ENCODE measurements around the gene ENPP3.

The ENPP3 gene

DNA sequence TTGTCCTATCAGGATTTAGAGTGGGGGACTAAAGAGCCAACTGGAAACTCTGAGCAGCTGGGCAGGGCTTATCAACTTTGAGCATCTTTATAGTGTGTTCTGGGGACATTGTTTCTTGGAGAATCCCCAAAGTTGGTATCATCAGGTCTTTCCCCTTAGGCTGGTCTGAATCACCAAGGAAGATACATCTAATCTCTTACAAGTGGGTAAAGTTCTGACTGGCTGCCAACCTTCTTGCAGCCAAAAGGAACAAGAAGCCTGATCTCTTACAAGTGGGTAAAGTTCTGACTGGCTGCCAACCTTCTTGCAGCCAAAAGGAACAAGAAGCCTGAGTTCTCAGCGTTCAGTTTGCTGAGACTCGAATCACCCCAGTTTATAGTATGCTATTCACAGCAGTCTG lies 7.5 kb upstream of the ENPP3 start:
- DNase-seq (ENCODE audit: low read depth in 2 of 2): peak in 1 of 2 donors; percentile 16
- H3K4me3 ChIP-seq (replicated peaks in 1 of 2; ENCODE audit: low read depth in 2 of 2, low read length in 2 of 2): no peak overlapping the region
- TF ChIP-seq, protein P1, sequence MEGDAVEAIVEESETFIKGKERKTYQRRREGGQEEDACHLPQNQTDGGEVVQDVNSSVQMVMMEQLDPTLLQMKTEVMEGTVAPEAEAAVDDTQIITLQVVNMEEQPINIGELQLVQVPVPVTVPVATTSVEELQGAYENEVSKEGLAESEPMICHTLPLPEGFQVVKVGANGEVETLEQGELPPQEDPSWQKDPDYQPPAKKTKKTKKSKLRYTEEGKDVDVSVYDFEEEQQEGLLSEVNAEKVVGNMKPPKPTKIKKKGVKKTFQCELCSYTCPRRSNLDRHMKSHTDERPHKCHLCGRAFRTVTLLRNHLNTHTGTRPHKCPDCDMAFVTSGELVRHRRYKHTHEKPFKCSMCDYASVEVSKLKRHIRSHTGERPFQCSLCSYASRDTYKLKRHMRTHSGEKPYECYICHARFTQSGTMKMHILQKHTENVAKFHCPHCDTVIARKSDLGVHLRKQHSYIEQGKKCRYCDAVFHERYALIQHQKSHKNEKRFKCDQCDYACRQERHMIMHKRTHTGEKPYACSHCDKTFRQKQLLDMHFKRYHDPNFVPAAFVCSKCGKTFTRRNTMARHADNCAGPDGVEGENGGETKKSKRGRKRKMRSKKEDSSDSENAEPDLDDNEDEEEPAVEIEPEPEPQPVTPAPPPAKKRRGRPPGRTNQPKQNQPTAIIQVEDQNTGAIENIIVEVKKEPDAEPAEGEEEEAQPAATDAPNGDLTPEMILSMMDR (IDR thresholded peaks at IDR 0.05; ENCODE audit: low read depth, low read length): no peak

DNA sequence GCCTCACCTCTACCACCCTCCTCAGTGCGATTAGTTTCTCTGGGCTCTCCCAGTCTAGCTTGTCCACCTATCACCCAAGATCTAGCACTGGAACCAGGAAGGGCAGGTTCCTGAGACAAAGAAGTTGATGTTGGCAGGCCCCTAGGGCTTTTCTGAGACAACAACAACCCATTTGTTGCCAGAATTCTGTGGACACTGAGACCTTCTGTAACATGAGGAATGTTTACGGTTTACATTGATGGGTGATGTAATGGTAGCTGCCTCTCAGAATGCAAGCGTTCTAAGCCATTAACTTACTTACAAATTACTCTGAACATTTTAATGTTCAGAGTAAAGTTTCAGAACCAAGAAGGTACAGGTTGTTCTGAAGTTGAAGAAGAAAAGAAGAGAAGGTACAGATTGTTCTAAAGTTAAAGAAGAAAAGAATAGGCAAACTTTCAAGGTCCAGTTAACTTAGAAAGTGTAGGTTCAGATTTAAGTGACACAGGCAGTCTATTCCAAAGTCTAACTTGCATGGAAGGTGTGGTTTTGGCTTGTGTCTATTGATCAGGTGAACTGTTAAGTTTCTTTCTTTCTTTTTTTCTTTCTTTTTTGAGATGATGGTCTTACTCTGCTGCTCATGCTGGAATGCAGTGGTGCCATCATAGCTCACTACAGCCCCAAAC lies 5.3 kb upstream of the ENPP3 start:
- TF ChIP-seq, protein P1 (IDR thresholded peaks at IDR 0.05; ENCODE audit: low read depth, low read length): no peak
- DNase-seq (ENCODE audit: low read depth in 2 of 2): no peak
- H3K4me3 ChIP-seq (replicated peaks in 1 of 2; ENCODE audit: low read depth in 2 of 2, low read length in 2 of 2): no peak overlapping the region

DNA sequence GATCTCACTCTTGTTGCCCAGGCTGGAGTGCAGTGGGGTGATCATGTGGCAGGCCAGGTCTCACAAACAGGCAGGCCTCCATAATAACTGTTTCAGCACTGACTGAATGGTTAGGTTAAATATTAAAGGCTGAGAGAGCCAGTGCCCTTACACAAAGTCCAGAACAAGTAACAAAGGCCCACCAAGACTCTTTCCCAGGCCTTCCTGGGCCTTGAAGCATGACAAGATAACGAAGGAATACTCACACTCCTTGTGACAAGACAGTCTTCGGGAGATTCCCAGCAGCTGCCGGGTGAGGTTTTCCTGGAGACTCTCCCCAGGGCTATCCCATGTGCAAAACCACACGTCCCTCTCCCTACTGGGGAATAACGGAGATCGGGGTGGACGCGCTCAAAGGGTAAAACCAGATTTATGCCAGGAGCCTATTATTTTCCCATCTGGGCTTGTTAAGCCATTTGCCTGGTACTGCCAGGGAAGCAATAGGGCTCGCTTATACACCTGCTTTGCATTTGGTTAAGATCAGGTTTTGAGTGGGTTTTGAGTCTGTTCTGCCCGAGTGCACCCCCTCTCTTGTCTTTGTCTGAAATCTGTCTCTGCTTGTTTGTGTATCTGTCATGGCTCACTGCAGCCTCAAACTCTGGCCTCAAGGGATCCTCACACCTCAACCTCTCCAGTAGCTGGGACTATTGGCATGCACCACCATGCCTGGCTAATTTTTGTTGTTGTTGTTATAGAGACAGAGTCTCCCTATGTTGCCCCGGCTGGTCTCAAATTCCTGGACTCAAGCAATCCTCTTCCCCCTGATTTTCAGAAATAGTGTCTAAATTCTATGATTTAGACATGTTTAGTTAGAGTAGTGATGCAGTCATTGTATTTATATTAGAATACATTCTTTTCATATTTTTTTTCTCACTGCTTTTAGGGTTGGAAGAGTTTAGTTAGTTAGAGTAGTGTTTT lies 1.4 kb upstream of the ENPP3 start:
- no peak for DNase-seq (ENCODE audit: low read depth in 2 of 2)
- H3K4me3 ChIP-seq (replicated peaks in 1 of 2; ENCODE audit: low read depth in 2 of 2, low read length in 2 of 2): no peak overlapping the region
- TF ChIP-seq, protein P1 (IDR thresholded peaks at IDR 0.05; ENCODE audit: low read depth, low read length): no peak

DNA sequence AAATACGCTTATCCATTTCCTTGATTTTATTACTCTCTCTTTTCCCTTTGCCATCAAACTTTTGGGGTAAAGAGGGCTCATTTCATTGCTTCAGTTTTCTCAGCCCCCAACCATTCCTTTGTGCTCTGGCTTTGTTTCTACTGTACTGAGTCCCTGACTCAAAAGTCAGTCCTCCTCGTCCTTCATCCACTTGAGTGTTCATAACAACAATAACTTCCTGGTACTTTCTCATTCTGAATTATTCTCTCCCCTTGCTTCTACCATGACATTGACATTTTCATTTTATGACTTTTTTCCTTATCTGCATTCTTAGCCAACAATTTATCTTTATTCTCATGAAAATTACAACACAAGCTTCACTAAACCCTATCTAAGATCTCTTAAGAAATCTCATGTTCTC lies 911 bp downstream of the ENPP3 start:
- no peak overlapping the region for H3K4me3 ChIP-seq (replicated peaks in 1 of 2; ENCODE audit: low read depth in 2 of 2, low read length in 2 of 2)
- TF ChIP-seq, protein P1 (IDR thresholded peaks at IDR 0.05; ENCODE audit: low read depth, low read length): no peak
- no peak for DNase-seq (ENCODE audit: low read depth in 2 of 2)

GRCh38 chr6:131640100-131640499 lies 3.0 kb downstream of the ENPP3 start:
- no peak for DNase-seq (ENCODE audit: low read depth in 2 of 2)
- H3K4me3 ChIP-seq (replicated peaks in 1 of 2; ENCODE audit: low read depth in 2 of 2, low read length in 2 of 2): no peak overlapping the region
- TF ChIP-seq, protein P1 (IDR thresholded peaks at IDR 0.05; ENCODE audit: low read depth, low read length): no peak

DNA sequence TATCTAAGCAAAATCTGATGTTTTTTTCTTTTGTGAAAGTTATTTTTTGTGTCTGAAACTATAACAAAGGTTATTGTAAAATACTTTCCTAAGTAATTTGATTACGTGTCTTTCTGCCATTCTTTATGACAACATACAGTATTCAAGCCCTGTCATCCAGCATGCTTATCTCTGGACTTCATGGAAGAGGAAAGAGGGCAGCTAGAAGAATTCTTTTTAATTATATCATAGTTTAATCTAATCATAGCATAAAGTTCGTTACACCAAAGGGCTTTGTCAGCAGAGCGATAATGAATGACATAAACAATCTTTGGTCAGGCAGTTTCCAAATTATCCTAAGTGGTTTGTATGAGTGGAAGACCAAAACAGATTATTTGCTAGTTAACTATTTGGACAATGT lies 3.5 kb downstream of the ENPP3 start:
- no peak for DNase-seq (ENCODE audit: low read depth in 2 of 2)
- TF ChIP-seq, protein P1 (IDR thresholded peaks at IDR 0.05; ENCODE audit: low read depth, low read length): no peak
- H3K4me3 ChIP-seq (replicated peaks in 1 of 2; ENCODE audit: low read depth in 2 of 2, low read length in 2 of 2): no peak overlapping the region

Data from cardiac fibroblast (primary cell).